Liver (tissue), 3 donors: ENCODE results near the gene CERT1.

Experiments
- EGR1 ChIP-seq, 2 donors: IDR thresholded peaks; 2 replicates each; pipeline ENCODE4 v1.6.1; 2016 to 2018; ENCODE audit warnings: antibody characterized with exemption in 2 of 2, low read depth in 2 of 2
- FOXA1 ChIP-seq: IDR thresholded peaks from 2 replicates; pipeline ENCODE4 v1.6.1; 2016; ENCODE audit warnings: antibody characterized with exemption
- GABPA ChIP-seq, 2 donors: IDR thresholded peaks in 1 of 2; conservative IDR thresholded peaks in 1 of 2; 2 replicates each; pipeline ENCODE4 v1.6.1; 2016; ENCODE audit warnings: antibody characterized with exemption in 2 of 2, mild to moderate bottlenecking in 1 of 2, moderate library complexity in 1 of 2
- HNF4A ChIP-seq, 2 donors: conservative IDR thresholded peaks; 2 replicates each; pipeline ENCODE4 v1.6.1; 2016; ENCODE audit warnings: antibody characterized with exemption in 2 of 2, mild to moderate bottlenecking in 2 of 2
- HNF4G ChIP-seq: IDR thresholded peaks from 2 replicates; pipeline ENCODE4 v1.6.1; 2016; ENCODE audit warnings: antibody characterized with exemption
- RAD21 ChIP-seq, 2 donors: IDR thresholded peaks; 2 replicates each; pipeline ENCODE4 v1.6.1; 2016; ENCODE audit warnings: antibody characterized with exemption in 2 of 2, mild to moderate bottlenecking in 2 of 2
- RXRA ChIP-seq, 2 donors: IDR thresholded peaks; 2 replicates each; pipeline ENCODE4 v1.6.1; 2017 to 2018; ENCODE audit warnings: antibody characterized with exemption in 2 of 2, mild to moderate bottlenecking in 1 of 2
- SP1 ChIP-seq: IDR thresholded peaks from 2 replicates; pipeline ENCODE4 v1.6.1; 2018; ENCODE audit warnings: antibody characterized with exemption, mild to moderate bottlenecking
- TAF1 ChIP-seq: conservative IDR thresholded peaks from 2 replicates; pipeline ENCODE4 v1.6.1; 2016; ENCODE audit warnings: antibody characterized with exemption, mild to moderate bottlenecking
- YY1 ChIP-seq: IDR thresholded peaks from 2 replicates; pipeline ENCODE4 v1.6.1; 2016; ENCODE audit warnings: antibody characterized with exemption, mild to moderate bottlenecking
- TF ChIP-seq, protein P1 (sequence below): fragments of 150-350 bp; IDR thresholded peaks from 2 replicates; pipeline ENCODE4 v1.5.1; 2017; ENCODE audit warnings: improper control_type of control experiment, low read depth, low read length; ENCODE audit not compliant: missing input control
- TF ChIP-seq, protein P2 (sequence below): IDR thresholded peaks from 2 replicates; pipeline ENCODE4 v1.6.1; 2016; ENCODE audit warnings: antibody characterized with exemption
- TF ChIP-seq, protein P3 (sequence below): IDR thresholded peaks from 2 replicates; pipeline ENCODE4 v1.6.1; 2016; ENCODE audit warnings: antibody characterized with exemption, mild to moderate bottlenecking
- donor health status: healthy.
- donor health status: healthy.

DNA sequence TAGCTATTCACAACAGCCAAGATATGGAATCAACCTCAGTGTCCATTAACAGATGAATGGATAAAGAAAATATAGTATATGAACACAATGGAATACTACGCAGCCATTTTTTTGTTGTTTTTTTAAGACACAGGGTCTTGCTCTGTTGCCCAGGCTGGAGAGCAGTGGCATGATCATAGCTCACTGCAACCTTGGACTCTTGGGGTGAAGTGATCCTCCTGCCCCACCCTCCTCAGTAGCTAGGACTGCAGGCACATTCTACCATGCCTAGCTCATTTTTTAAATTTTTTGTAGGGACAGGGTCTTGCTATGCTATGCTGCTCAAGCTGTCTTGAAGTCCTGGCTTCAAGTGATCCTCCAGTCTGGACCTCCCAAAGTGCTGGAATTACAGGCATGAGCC is 38.5 kb downstream of the CERT1 start:
- TF ChIP-seq, protein P1, sequence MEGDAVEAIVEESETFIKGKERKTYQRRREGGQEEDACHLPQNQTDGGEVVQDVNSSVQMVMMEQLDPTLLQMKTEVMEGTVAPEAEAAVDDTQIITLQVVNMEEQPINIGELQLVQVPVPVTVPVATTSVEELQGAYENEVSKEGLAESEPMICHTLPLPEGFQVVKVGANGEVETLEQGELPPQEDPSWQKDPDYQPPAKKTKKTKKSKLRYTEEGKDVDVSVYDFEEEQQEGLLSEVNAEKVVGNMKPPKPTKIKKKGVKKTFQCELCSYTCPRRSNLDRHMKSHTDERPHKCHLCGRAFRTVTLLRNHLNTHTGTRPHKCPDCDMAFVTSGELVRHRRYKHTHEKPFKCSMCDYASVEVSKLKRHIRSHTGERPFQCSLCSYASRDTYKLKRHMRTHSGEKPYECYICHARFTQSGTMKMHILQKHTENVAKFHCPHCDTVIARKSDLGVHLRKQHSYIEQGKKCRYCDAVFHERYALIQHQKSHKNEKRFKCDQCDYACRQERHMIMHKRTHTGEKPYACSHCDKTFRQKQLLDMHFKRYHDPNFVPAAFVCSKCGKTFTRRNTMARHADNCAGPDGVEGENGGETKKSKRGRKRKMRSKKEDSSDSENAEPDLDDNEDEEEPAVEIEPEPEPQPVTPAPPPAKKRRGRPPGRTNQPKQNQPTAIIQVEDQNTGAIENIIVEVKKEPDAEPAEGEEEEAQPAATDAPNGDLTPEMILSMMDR, result no peak
- TF ChIP-seq GABPA (IDR thresholded peaks at IDR 0.05 in 1 of 2, conservative IDR thresholded peaks at IDR 0.05 in 1 of 2) (no peak), FOXA1 (no peak), EGR1 (IDR thresholded peaks at IDR 0.05; ENCODE audit: low read depth in 2 of 2) (no peak), RAD21 (IDR thresholded peaks at IDR 0.05) (no peak), YY1 (no peak), TAF1 (no peak), HNF4A (conservative IDR thresholded peaks at IDR 0.05) (no peak), SP1 (no peak), RXRA (IDR thresholded peaks at IDR 0.05) (no peak), HNF4G (no peak)
- TF ChIP-seq, protein P2, sequence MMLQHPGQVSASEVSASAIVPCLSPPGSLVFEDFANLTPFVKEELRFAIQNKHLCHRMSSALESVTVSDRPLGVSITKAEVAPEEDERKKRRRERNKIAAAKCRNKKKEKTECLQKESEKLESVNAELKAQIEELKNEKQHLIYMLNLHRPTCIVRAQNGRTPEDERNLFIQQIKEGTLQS, result no peak
- TF ChIP-seq, protein P3, sequence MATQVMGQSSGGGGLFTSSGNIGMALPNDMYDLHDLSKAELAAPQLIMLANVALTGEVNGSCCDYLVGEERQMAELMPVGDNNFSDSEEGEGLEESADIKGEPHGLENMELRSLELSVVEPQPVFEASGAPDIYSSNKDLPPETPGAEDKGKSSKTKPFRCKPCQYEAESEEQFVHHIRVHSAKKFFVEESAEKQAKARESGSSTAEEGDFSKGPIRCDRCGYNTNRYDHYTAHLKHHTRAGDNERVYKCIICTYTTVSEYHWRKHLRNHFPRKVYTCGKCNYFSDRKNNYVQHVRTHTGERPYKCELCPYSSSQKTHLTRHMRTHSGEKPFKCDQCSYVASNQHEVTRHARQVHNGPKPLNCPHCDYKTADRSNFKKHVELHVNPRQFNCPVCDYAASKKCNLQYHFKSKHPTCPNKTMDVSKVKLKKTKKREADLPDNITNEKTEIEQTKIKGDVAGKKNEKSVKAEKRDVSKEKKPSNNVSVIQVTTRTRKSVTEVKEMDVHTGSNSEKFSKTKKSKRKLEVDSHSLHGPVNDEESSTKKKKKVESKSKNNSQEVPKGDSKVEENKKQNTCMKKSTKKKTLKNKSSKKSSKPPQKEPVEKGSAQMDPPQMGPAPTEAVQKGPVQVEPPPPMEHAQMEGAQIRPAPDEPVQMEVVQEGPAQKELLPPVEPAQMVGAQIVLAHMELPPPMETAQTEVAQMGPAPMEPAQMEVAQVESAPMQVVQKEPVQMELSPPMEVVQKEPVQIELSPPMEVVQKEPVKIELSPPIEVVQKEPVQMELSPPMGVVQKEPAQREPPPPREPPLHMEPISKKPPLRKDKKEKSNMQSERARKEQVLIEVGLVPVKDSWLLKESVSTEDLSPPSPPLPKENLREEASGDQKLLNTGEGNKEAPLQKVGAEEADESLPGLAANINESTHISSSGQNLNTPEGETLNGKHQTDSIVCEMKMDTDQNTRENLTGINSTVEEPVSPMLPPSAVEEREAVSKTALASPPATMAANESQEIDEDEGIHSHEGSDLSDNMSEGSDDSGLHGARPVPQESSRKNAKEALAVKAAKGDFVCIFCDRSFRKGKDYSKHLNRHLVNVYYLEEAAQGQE, result no peak
